HEK293T (cell line): Measurements from ENCODE around the gene MCRS1.

Experiments used
- BHLHE40 ChIP-seq: fragments of 450-650 bp; IDR thresholded peaks from 2 replicates; pipeline ENCODE4 v1.6.1; 2016; ENCODE audit warnings: mild to moderate bottlenecking, moderate library complexity, borderline replicate concordance
- CTBP1 ChIP-seq: fragments of 450-650 bp; IDR thresholded peaks from 2 replicates; pipeline ENCODE4 v1.6.1; 2016; ENCODE audit warnings: borderline replicate concordance
- ELF4 ChIP-seq: fragments of 450-650 bp; IDR thresholded peaks from 2 replicates; pipeline ENCODE4 v1.6.1; 2017; ENCODE audit warnings: antibody characterized with exemption
- FOXA1 ChIP-seq: fragments of 450-650 bp; IDR thresholded peaks from 2 replicates; pipeline ENCODE4 v1.6.1; 2016; ENCODE audit warnings: mild to moderate bottlenecking
- FOXM1 ChIP-seq: fragments of 450-650 bp; IDR thresholded peaks from 2 replicates; pipeline ENCODE4 v1.6.1; 2017; ENCODE audit warnings: mild to moderate bottlenecking, borderline replicate concordance
- SUZ12 ChIP-seq: fragments of 450-650 bp; IDR thresholded peaks from 2 replicates; pipeline ENCODE4 v1.6.1; 2016; ENCODE audit warnings: mild to moderate bottlenecking
- TARDBP ChIP-seq: fragments of 450-650 bp; IDR thresholded peaks from 2 replicates; pipeline ENCODE4 v1.6.1; 2016

DNA sequence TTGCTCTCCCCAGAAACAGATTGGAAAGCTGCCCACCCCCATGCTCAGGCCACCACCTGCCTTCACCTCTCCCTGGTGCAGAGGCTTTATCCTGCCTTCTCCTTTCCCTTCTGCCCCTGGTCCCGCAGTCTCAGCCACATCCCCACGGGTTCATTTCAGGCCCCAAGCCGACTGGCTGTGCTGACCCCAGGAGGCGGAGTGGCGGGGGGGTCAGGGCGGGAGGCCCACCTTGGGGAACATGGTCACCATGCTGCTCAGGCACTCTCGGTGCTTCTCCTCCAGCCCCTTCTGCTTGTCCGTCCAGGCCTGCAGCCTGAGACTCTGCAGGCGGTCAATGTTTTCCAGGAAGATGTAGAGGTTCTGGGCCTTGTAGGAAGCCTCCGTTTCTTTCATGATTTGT is 30.6 kb upstream of the MCRS1 start:
- TF ChIP-seq FOXA1 (no peak), SUZ12 (no peak), FOXM1 (no peak), ELF4 (no peak), TARDBP (no peak), CTBP1 (no peak), BHLHE40 (no peak)
